ENCODE results near the gene TBC1D22A.

The TBC1D22A gene

GRCh38 chr22:46835693-46836092, 73.2 kb downstream of the TBC1D22A start:
- Histone ChIP-seq H3K9me3 (replicated peaks; ENCODE audit: insufficient read depth, low read length) (no peaks in the 10 kb centered on the region), H3K27ac (ENCODE audit: low read length) (no peak overlapping the region), H3K36me3 (replicated peaks; ENCODE audit: insufficient read depth, low read length) (no peaks in the 10 kb centered on the region), H4K20me1 (ENCODE audit: insufficient read depth, low read length) (no peaks in the 10 kb centered on the region), H3K4me2 (ENCODE audit: low read depth, low read length) (no peak overlapping the region), H2AFZ (ENCODE audit: low read length) (no peak overlapping the region), H3F3A (ENCODE audit: insufficient read depth, low read length) (no peaks in the 10 kb centered on the region), H3K4me3 (ENCODE audit: low read length) (no peak overlapping the region), H3K9me2 (replicated peaks; ENCODE audit: insufficient read depth, low read length) (no peaks in the 10 kb centered on the region), H3K4me1 (ENCODE audit: low read length) (no peaks in the 10 kb centered on the region), H3K27me3 (replicated peaks; ENCODE audit: insufficient read depth, low read length) (no peaks in the 10 kb centered on the region), H3K9ac (ENCODE audit: low read length) (no peak overlapping the region), H3K79me2 (ENCODE audit: low read length) (peaks cover 8% of the 10 kb centered on the region; the same call in 1 of the 2 replicates)
- DNase-seq: no peak
- no peak for TF ChIP-seq CTCF (IDR thresholded peaks at IDR 0.05; ENCODE audit: low read length)
- TF ChIP-seq EZH2 (optimal IDR thresholded peaks at IDR 0.05; ENCODE audit: low read depth, low read length): no peak

- no peaks in the 10 kb centered on the region for H3K36me3 ChIP-seq (replicated peaks; ENCODE audit: insufficient read depth, low read length)
- peaks cover 25% of the 10 kb centered on the region for H3K79me2 ChIP-seq (ENCODE audit: low read length)
- H3K9me3 ChIP-seq (replicated peaks; ENCODE audit: insufficient read depth, low read length): no peaks in the 10 kb centered on the region
- no peaks in the 10 kb centered on the region for H3K9me2 ChIP-seq (replicated peaks; ENCODE audit: insufficient read depth, low read length)
- no peak overlapping the region for H2AFZ ChIP-seq (ENCODE audit: low read length)
- DNase-seq: no peak
- no peak overlapping the region for H3K4me3 ChIP-seq (ENCODE audit: low read length)
- no peak overlapping the region for H3K9ac ChIP-seq (ENCODE audit: low read length)
- no peaks in the 10 kb centered on the region for H3K4me1 ChIP-seq (ENCODE audit: low read length)
- no peaks in the 10 kb centered on the region for H3F3A ChIP-seq (ENCODE audit: insufficient read depth, low read length)
- no peak for TF ChIP-seq EZH2 (optimal IDR thresholded peaks at IDR 0.05; ENCODE audit: low read depth, low read length)
- no peak for TF ChIP-seq EZH2phosphoT487 (IDR thresholded peaks at IDR 0.05; ENCODE audit: low read length)
- no peak for TF ChIP-seq CTCF (IDR thresholded peaks at IDR 0.05; ENCODE audit: low read length)
- H3K27ac ChIP-seq (ENCODE audit: low read length): no peak overlapping the region
- H3K4me2 ChIP-seq (ENCODE audit: low read depth, low read length): no peak overlapping the region
- H4K20me1 ChIP-seq (ENCODE audit: insufficient read depth, low read length): peaks cover 6% of the 10 kb centered on the region; the same call in 1 of the 2 replicates
- H3K27me3 ChIP-seq (replicated peaks; ENCODE audit: insufficient read depth, low read length): no peaks in the 10 kb centered on the region
These were observed 79.1 kb downstream of the TBC1D22A start for GRCh38 chr22:46841522-46841921.

DNA sequence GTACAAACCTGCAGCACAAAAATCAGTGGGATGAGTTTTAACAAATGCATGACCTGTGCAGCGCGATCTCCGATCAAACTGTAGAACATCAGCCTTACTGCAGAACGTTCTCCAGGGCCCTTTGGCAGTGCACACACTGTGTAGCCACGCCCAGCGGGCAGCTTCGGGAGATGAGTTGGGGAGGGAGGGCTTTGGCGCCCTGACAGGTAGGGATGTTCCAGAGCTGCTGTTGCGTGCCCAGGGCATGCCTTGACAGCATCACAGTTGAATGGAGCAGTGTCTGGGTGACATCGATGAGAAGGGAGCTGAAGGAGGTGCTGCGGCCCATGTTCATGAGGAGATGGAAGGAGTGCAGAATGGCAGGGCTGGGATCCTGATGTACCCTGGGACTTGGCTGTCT, 80.2 kb downstream of the TBC1D22A start:
- Histone ChIP-seq H3K27me3 (replicated peaks; ENCODE audit: insufficient read depth, low read length) (no peaks in the 10 kb centered on the region), H3K9me3 (replicated peaks; ENCODE audit: insufficient read depth, low read length) (no peaks in the 10 kb centered on the region), H4K20me1 (ENCODE audit: insufficient read depth, low read length) (peaks cover 6% of the 10 kb centered on the region; the same call in 1 of the 2 replicates), H3K79me2 (ENCODE audit: low read length) (peaks cover 28% of the 10 kb centered on the region), H3F3A (ENCODE audit: insufficient read depth, low read length) (no peaks in the 10 kb centered on the region), H3K27ac (ENCODE audit: low read length) (no peak overlapping the region), H3K9ac (ENCODE audit: low read length) (no peak overlapping the region), H3K4me3 (ENCODE audit: low read length) (no peak overlapping the region), H3K36me3 (replicated peaks; ENCODE audit: insufficient read depth, low read length) (no peaks in the 10 kb centered on the region), H3K9me2 (replicated peaks; ENCODE audit: insufficient read depth, low read length) (no peaks in the 10 kb centered on the region), H2AFZ (ENCODE audit: low read length) (no peak overlapping the region), H3K4me2 (ENCODE audit: low read depth, low read length) (no peak overlapping the region), H3K4me1 (ENCODE audit: low read length) (no peaks in the 10 kb centered on the region)
- TF ChIP-seq EZH2phosphoT487 (IDR thresholded peaks at IDR 0.05; ENCODE audit: low read length) (no peak), CTCF (IDR thresholded peaks at IDR 0.05; ENCODE audit: low read length) (no peak), EZH2 (optimal IDR thresholded peaks at IDR 0.05; ENCODE audit: low read depth, low read length) (no peak)
- DNase-seq: no peak
